Peyer's patch (tissue), 4 donors: ENCODE results near the gene CCNJL.
A peak's percentile ranks its signal among the peaks of the same experiment; 100 is the strongest.

ENCODE experiments used
- CTCF ChIP-seq, 6 experiments: fragments of 450-650 bp in 4 of 6; fragments of 200-600 bp in 2 of 6; sonication (generic) in 1 of 6; IDR thresholded peaks; one replicate each; pipeline ENCODE4 v1.5.1; 2017 to 2019; ENCODE audit warnings: antibody characterized with exemption in 6 of 6, mild to moderate bottlenecking in 3 of 6, moderate library complexity in 1 of 6
- POLR2A ChIP-seq, 2 donors: fragments of 450-650 bp; IDR thresholded peaks; one replicate each; pipeline ENCODE4 v1.5.1; 2017; ENCODE audit warnings: antibody characterized with exemption in 2 of 2, mild to moderate bottlenecking in 2 of 2, moderate library complexity in 2 of 2

- TF ChIP-seq CTCF (IDR thresholded peaks at IDR 0.05) (no peak), POLR2A (IDR thresholded peaks at IDR 0.05) (peak; percentile 20)
Measured at GRCh38 chr5:160230686-160231527, 81.5 kb downstream of the CCNJL start.
